NCI-H1930 (cell line): ENCODE data around the gene FAM13B.
A peak's percentile ranks its signal among the peaks of the same experiment; 100 is the strongest.
"Not testable (repeated sequence)": the region's sequence is repeated elsewhere in the genome, so short reads cannot be mapped to it uniquely, and the experiment has no call there.

Experiments used
- DNase-seq, 2 experiments: peaks; one replicate each; lab custom pipeline; 2025; lab: John Stamatoyannopoulos, UW

Gene FAM13B

DNA sequence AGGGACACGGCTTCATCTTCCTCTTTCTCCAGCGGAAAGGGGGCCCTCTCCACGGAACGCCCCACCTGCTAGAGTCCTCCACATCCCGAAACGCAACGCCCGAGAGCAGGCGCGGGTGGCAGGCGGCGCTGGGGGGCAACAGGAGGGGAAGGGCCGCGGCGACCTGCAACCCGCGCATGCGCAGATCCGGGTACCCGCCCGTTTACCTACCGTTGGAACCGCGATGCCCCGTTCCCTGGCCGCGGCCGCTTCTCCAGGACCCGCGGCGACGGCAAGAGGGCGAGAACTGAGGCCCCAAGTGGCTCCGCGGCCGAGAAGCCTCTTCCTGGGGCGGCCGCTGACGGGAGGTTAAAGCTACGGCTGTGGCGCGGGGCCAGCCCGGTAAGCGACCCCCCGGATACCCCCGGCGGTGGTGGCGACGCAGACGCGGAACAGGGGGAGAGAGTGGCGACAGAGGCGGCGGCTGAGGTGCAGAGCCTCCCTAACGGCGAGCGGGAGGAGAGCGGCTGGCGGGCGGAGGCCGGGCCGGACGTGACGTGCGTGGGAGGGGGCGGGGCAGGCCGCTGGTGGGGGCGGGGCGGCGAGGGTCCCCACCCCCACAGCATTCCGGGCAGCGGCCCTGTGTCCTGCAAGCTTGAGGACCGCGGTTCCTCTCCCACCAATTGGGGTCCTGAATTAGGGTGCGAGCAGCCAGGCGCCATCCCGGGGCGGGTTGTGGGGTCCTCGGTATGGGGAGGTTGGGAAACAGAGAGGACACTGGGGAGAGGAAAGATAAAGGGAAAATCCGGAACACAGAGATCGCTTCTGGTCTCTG is at the start of gene FAM13B:
Gene FAM13B (minus strand): TSS at position 508 of the 814 bp plus-strand sequence. CDS start 13,968 bp downstream, outside the sequence.
- peak; percentile 46 to 56 for DNase-seq

DNA sequence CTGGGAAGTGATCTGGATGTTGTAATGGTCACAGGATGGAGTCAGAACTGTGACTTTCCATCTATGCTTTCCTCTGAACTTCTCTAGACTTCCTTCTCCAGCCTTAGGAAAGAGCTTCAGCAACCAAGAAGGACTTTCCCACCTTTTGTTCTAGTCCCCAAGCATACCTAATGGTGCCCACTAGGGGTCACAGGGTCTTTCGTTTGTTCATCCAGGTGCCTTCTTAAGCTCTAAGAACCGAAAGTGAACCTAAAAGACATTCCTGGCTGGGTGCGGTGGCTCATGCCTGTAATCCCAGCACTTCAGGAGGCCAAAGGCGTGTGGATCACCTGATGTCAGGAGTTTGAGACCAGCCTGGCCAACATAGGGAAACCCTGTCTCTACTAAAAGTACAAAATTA is 49.2 kb upstream of the FAM13B start:
- DNase-seq = no peak

GRCh38 chr5:138078006-138078643 is 45.2 kb upstream of the FAM13B start:
- DNase-seq = no peak

DNA sequence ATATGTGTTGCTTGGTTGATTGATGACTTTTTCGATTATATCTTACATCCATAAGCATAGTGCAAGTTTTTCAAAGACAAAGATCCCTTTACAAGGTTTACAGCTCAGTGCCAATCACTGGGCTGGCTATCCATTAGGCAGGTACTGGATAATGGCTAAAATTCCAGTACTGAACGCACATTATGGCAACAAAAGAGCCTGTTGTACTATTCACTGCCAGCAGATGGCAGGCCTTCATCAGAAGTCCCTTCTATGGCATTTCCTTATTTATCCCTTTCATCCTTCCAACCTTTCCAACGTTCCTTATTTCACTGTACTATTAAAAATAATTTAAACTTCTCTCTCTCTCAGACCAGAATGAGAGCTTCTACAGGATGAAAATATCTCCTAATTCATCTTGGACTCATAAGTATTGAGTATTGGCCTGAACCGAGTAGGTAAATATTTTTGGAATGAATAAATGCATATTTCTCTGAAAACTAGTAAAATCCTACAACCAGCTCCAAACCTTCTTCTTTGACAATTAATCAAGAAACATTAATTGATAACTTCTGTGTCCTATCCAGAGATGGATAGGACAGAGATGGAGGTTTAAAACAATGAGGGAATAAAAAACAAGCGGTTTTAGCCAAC is 44.3 kb upstream of the FAM13B start:
- DNase-seq = peak in 1 of 2 experiments; percentile 3

GRCh38 chr5:138070026-138070425 is 37.1 kb upstream of the FAM13B start:
- not testable (repeated sequence) for DNase-seq

DNA sequence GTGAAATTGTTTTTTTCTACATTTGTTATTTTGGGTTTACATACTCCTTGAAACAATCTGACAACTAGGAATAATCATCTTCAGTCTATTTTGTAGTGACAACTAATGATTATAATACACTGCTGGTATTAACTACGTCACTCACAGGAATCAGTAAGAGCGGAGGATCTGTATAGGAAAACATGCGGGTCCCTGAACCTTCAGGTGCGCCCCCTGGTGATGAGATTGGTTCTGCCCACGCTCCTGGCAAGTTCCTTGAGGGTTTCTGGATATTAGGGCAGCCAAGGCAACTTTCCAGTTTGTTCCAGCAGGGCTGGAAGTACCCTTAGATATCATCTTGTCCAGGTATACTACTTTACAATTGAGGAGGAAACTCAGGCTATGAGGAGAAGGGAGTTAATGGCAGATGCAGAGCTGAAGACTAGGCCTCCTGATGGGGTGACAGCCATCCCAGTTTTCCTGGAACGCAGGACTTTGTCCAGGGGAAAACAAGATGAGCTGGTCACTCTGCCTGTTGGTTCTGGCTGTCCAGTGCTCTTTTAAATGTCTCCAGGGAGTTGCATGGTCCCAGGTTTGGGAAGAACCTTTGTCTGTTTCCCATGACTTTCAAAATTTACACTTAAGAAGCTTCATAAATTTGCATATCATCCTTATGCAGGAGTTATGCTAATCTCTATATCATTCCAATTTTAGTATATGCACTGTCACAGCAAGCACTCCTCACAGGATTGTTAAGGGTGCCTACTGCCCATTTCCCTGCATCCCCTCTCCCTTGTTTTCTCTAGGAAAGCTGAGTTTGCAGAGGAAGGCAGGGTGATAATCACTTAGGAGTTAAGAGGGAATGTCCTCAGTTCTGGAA is 36.1 kb upstream of the FAM13B start:
- DNase-seq = peak in 1 of 2 experiments; percentile 14

- no peak for DNase-seq
Measured at GRCh38 chr5:138067945-138068344, 35.1 kb upstream of the FAM13B start.

DNA sequence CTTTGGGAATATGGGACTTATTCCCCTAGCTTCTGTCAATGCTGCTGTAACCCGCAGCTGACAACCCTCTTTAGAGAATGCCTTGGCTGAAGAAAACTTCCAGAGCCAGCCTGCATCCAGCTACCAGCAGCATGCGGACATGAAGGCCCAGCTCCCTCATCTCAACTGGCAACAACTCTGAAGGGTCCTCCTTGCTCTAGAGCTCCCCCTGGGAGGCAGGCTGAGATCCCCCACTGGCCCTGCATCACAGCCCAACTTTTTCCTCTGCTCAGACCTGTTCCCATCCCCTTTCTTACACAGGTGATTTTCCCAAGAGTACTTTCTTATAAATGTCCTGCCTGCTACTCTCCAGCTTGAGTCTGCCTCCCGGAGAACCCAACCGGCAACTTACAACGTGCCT is 32.2 kb upstream of the FAM13B start:
- no peak for DNase-seq

GRCh38 chr5:138064526-138064925 is 31.6 kb upstream of the FAM13B start:
- DNase-seq = no peak

DNA sequence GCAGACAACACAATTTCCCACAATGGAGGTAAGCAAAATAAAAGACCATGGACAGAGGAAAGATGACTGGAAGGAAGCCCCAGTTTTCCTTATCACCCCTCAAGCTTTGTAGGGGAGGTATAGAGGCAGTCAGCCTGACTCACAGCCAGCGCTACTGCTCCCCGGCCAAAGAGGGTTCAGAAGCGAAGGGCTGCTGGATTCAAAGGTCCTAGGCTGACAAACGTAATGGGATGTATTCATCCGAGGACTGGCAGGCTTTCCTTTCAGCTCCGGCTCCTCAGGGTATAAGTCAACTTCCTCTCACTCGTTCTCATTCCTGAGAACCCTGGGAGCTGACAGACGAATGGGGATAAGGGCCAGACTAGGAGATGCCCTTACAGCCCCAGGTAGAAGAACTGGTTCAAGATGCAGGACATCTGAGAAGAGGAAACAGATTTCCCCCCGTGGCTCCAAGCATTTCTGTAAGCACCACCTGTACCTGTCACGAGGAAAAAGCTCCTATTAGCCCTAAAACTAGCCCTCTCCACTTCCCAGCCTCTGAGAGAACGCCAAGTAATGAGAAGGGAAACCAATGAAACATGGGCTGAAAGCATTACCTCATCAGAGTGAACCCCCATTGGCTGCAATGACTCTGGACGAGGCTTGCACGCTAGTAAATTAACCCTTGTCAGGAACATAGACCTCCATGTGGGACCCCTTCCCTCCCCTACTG is 22.1 kb upstream of the FAM13B start:
- no peak for DNase-seq

DNA sequence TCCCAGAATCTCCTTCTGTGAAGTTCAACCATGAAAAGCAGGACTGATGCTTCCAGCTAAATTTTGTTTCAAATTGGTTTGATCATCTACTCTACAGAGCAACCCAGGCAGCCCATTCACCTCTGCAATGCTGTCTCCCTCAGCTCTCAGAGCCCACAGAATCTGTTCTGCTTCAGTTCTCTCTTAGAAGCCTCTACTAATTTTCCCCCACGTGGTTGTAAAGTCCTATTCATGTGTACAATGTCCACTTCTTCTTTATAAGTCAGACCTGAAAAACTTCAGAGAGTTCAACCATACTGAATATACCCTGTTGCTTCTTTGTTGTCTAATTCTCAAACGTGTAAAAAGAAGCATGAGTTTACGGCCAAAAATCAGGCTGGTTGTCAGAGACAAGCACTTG is 21.3 kb upstream of the FAM13B start:
- DNase-seq = no peak

DNA sequence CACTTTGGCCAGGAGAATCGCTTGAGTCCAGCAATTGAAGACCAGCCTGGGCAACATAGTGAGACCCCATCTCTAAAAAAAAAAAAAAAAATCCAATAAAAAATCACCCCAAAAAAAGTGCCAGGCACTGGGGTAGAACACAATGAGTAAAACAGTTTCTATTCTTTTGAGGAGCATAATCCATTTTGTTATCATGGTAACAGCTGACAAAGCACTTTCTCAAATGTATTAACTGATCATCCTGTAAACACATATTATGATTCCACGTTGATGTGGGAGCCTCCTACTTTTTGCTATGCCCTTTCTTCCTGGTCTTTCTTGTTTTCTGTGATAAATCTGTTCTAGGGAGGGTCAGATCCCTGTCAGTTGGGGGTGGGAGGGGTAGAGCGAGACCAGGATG is 20.7 kb upstream of the FAM13B start:
- no peak for DNase-seq

GRCh38 chr5:138052718-138053117 is 19.8 kb upstream of the FAM13B start:
- not testable (repeated sequence) for DNase-seq

GRCh38 chr5:138051441-138052296 is 18.8 kb upstream of the FAM13B start:
- no peak for DNase-seq

- DNase-seq = not testable (repeated sequence)
Measured at GRCh38 chr5:138045283-138045682, 12.4 kb upstream of the FAM13B start.

GRCh38 chr5:138038826-138039225 is 5.9 kb upstream of the FAM13B start:
- DNase-seq = no peak

- DNase-seq = no peak
Measured at GRCh38 chr5:138037907-138038633, 5.2 kb upstream of the FAM13B start.

GRCh38 chr5:138037271-138037670 is 4.4 kb upstream of the FAM13B start:
- no peak for DNase-seq
